GM20431 (cell line): Measurements from ENCODE around the gene SLC15A3.
"Not testable (repeated sequence)": the region's sequence is repeated elsewhere in the genome, so short reads cannot be mapped to it uniquely, and the experiment has no call there.

Experiments used
- in situ Hi-C: fragments of 300-500 bp; cut with MseI, MboI; formaldehyde crosslinking; loops from one replicate; pipeline ENCODE4 v1.15.0; 2020; ENCODE audit warnings: low sequenced_read_pairs; ENCODE audit not compliant: unreplicated experiment

Gene SLC15A3

GRCh38 chr11:60977836-60978235 lies 25.9 kb upstream of the SLC15A3 start:
- in situ Hi-C loops: no loop called here

DNA sequence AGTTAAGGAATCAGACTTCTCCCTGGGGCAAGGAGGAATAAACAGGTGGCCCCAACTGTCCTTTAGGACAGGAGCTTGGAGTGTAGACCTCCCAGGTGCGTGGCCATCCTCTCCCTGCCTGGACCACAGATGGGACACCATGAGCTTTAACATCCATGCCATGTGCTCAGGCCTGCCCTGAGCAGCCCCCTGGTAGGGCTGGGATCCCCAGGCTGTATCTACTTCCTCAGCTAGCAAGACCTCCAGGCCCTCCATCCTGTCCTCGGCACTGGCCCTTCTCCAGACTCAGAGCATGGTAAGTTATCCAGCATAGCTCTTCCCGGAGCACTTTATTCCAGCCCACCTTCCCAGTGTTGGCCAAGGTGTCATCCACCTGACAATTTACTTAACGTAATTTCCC lies 25.2 kb upstream of the SLC15A3 start:
- in situ Hi-C loops: no loop called here

DNA sequence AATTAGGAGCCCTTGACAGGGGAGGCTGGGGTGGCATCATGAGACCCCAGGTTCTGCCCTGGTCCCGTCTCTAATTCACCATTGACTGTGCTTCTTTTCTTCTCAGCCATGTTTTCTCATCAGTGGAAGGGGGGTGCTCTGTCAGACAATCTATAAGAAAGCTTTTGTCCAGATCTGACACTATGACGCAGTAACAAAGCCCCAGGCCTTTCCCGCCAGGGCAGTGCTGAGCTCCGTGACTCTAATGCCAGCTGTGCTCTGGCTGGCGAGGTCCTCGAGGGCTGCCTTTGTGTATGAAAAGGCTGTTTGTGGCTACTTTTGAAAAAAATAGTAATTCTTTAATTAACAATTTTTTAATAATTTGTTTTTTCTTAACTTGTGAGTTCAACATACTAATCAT lies 22.8 kb upstream of the SLC15A3 start:
- in situ Hi-C loops: no loop called here

DNA sequence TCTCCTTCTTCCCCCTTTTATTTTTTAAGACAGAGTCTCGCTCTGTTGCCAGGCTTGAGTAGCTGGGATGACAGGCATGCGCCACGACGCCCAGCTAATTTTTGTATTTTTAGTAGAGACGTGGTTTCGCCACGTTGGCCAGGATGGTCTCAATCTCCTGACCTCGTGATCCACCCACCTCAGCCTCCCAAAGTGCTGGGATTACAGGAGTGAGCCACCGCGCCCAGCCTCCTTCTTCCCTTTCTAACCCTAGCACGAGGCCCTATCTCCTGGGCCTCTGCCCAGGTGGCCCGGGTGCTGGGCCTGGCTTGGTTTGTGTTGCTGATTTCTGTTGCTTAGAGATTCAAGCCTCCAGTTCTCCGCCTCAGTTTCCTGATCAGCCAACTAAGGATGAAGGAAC lies 22.3 kb upstream of the SLC15A3 start:
- in situ Hi-C loops: not testable (repeated sequence)

GRCh38 chr11:60973699-60974098 lies 21.7 kb upstream of the SLC15A3 start:
- in situ Hi-C loops: no loop called here

GRCh38 chr11:60972182-60973030 lies 20.4 kb upstream of the SLC15A3 start:
- in situ Hi-C loops: no loop called here

GRCh38 chr11:60971520-60971919 lies 19.5 kb upstream of the SLC15A3 start, which contains the start of gene CD6:
TSS of gene CD6 (plus strand) at chr11:60971680. CDS start at chr11:60971866, 186 bp downstream.
- in situ Hi-C loops: no loop called here

DNA sequence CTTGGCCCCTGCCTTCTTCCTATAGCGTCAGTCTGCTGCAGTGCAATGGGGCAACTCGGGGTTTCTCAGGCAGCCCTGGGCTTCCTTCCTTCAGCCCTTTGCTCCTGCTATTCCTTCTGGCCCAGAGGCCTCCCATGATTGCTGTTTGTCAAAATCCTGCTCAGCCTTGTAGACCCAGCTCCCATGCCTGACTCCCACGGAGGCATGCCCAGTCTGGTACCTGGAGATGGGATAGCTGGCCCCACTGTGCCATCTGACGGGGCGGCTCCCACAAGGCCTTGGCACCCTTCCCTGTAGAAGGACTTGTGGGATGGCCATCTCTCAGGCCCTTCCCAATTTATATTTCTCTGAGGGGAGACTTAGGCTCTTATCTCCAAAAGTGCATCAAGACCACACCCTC lies 18.9 kb upstream of the SLC15A3 start:
- in situ Hi-C loops: no loop called here

- in situ Hi-C loops: no loop called here
Observed at GRCh38 chr11:60970369-60970774, 18.4 kb upstream of the SLC15A3 start.

GRCh38 chr11:60968223-60968622 lies 16.2 kb upstream of the SLC15A3 start:
- in situ Hi-C loops: no loop called here

DNA sequence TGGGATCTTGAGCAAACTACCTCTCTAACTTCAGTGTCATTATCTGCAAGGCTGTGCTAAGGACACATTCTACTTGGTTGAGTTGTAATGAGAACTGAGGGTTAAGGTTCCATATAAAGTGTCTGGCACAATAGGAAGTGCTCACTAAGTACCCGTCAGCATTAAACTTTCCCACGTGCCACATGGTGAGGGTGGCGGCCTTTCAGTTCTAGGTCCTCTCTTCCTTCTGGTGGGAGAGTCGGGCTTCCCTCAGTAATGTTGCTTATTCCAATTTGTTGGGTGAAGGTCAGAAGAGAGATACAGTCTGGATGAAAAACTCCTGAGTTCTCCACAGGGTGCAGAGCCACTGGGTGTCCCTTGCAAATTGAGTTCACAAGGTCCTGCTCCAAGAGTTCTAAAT lies 14.9 kb upstream of the SLC15A3 start:
- in situ Hi-C loops: no loop called here

DNA sequence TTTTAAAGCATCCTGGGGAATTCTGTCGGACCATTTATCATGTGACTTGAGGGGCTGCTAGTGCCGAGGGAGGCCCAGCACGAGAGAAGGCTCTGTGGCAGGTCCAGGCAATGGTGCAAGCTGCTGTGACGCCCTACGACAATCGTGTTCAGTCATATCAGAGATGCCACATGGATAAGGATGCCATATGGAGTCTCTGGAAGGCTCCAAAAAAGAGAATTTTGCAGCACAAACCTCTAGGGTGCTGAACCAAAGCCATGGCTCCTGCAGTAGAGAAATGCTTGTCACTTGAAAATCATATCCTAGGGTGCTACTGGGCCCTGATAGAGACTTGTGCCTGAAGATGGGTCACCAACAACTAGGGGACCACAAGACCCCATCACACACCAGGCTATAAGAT lies 12.8 kb upstream of the SLC15A3 start:
- in situ Hi-C loops: no loop called here

DNA sequence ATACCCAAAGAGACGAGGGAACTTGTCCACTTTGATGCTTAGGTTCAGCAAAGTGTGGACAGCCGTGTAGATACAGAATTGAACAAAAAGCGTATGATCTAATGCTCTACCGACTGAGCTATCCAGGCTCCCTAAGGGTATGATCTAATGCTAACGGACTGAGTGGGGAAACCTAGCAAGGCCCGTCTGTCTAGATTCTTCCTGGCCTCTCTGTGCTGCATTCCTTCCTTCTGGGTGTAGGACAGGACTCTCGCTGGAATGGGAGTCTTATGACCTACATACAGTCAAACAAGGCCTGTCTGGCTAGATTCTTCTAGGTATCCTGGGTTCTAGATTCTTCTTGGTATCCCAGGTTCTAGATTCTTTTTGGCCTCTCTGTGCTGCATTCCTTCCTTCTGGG lies 8.4 kb upstream of the SLC15A3 start:
- in situ Hi-C loops: no loop called here

- in situ Hi-C loops: no loop called here
Observed at GRCh38 chr11:60959431-60959830, 7.5 kb upstream of the SLC15A3 start.

- in situ Hi-C loops: no loop called here
Observed at GRCh38 chr11:60957188-60957587, 5.2 kb upstream of the SLC15A3 start.

DNA sequence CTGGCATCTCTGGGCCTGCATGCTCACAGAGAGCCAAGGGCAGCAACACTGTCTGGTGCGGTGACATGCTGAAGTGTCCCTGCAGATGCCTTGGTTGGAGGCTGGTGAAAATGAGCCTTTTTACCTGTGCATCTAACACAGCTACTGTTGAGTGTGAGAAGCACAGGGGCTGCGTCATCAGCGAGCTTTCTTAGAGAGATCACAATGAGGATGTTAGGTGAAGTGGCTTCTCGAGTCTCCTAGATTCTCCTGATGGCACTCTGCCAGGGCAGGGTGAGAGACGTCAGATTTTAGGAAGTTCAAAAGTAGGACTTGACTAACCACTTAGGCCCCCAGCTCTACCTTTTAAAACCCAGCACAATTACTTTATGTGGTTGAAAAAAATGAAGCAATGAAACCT lies 3.6 kb upstream of the SLC15A3 start:
- in situ Hi-C loops: no loop called here

DNA sequence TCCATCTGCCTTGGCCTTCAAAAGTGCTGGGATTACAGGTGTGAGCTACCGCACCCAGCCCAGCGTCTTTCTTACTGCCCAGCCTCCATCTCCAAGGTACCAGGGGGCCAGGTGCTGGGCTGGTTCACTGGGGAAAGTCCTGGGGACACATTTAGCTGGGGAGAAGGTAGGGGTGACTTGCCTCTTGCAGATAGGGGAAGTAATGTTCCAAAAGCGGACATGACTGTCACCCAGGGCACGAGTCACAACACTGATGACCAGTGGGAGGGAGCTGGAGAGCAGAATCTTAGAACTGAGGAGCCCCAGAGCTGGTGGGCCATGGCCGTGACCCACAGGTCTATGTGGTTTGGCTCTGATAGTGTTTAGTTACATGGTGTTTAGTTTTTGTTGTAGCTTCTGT lies 2.4 kb upstream of the SLC15A3 start:
- in situ Hi-C loops: no loop called here

- in situ Hi-C loops: no loop called here
Observed at GRCh38 chr11:60953781-60954180, 1.8 kb upstream of the SLC15A3 start.

GRCh38 chr11:60952742-60953170 lies 780 bp upstream of the SLC15A3 start:
- in situ Hi-C loops: no loop called here

DNA sequence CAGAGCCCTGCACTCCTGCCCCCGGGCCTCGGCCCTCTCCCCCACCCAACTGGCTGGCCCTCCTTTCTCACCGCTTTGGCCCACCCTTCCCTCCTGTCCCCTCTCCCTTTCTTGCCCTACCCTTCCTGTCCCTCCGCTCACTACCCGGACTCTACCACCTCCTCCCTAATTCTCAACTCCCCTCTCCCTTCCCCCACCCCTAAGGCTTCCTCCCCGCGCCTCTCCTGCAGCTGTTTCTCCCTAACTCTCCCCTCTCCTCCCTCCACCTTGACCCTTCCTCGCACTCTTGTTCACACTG lies 421 bp downstream of the SLC15A3 start:
- in situ Hi-C loops: no loop called here

- in situ Hi-C loops: no loop called here
Observed at GRCh38 chr11:60950933-60951605, 907 bp downstream of the SLC15A3 start.

DNA sequence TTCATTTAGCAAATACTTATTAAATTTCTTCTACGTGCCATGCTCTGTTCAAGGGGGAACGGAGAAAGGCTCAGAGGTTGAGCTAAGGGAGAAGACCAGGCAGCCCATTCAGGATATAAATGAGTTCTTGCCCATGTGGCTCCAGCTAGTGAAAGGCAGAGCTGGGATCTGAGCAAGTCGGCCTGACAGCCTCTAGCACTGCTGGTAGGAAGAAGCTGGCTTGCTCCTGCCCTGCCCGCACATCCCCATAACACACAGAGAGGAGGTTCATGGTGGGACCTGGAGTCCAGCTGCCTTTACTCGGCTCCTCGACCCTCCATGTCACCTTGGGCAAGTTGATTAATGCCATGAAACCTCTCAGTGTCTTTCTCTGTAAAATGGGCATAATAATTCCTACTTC lies 2.0 kb downstream of the SLC15A3 start:
- in situ Hi-C loops: no loop called here
